UCSD-AML1 (cell line): ENCODE data around the gene RASGRP3.
"Not testable (repeated sequence)": the region's sequence is repeated elsewhere in the genome, so short reads cannot be mapped to it uniquely, and the experiment has no call there.

Experiments
- DNase-seq: peaks from one replicate; lab custom pipeline; 2025; ENCODE audit not compliant: unreplicated experiment; lab: John Stamatoyannopoulos, UW

Gene RASGRP3, protein sequence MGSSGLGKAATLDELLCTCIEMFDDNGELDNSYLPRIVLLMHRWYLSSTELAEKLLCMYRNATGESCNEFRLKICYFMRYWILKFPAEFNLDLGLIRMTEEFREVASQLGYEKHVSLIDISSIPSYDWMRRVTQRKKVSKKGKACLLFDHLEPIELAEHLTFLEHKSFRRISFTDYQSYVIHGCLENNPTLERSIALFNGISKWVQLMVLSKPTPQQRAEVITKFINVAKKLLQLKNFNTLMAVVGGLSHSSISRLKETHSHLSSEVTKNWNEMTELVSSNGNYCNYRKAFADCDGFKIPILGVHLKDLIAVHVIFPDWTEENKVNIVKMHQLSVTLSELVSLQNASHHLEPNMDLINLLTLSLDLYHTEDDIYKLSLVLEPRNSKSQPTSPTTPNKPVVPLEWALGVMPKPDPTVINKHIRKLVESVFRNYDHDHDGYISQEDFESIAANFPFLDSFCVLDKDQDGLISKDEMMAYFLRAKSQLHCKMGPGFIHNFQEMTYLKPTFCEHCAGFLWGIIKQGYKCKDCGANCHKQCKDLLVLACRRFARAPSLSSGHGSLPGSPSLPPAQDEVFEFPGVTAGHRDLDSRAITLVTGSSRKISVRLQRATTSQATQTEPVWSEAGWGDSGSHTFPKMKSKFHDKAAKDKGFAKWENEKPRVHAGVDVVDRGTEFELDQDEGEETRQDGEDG

GRCh38 chr2:33476131-33476792 is at the start of gene RASGRP3:
RASGRP3 (plus strand) TSS chr2:33476649; CDS start chr2:33515137, 38,488 bp downstream.
- peak; percentile 78 for DNase-seq

GRCh38 chr2:33426666-33427231 is 49.7 kb upstream of the RASGRP3 start:
- no peak for DNase-seq

- no peak for DNase-seq
Observed at GRCh38 chr2:33430077-33430476, 46.4 kb upstream of the RASGRP3 start.

- DNase-seq: no peak
Observed at GRCh38 chr2:33430856-33431255, 45.6 kb upstream of the RASGRP3 start.

- DNase-seq: no peak
Observed at GRCh38 chr2:33432871-33433270, 43.6 kb upstream of the RASGRP3 start.

DNA sequence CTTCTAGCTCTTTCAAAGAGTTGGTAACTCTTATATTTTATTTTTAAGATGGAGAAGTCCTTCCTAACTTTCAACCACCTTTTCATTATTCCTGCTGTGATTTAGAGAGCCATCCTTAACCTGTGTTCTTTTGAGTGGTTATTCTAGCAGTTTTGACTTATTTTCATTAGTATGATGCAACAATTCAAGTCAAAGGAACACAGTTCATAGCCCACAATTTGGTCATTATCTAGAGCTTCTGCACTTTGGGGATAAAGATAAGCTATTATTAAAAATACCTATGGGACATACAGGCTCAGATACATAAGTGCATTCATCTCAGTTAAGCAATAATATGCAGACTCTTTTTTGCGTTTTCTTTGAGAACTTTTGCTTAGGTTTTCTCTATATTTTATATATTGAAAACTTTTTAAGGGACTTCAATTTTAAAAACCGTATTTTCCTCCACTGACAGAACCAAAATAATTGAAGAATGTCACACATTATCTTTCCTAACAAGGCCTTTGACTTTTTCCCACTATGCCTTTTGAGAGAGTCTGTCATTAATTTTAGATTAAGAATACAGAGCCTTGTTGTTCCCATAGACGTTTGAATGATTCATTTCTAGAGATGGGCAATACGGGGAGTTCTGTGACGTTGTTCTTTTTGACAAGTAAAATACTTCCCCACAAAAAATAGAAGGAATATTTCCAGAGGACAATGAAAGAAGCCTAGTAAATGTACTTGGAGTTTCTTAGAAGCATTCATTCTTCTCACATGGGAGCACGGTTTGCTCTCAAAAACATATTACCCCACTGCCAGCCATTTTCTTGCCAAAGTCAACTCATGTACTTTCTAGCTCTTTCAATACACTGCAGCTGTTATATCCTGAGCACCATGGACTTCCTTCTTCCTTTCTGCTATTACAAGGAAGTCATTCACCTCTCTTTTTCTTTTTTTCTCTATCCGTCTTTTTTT is 42.9 kb upstream of the RASGRP3 start:
- no peak for DNase-seq

- DNase-seq: no peak
Observed at GRCh38 chr2:33435518-33435917, 40.9 kb upstream of the RASGRP3 start.

- DNase-seq: no peak
Observed at GRCh38 chr2:33436083-33436482, 40.4 kb upstream of the RASGRP3 start.

DNA sequence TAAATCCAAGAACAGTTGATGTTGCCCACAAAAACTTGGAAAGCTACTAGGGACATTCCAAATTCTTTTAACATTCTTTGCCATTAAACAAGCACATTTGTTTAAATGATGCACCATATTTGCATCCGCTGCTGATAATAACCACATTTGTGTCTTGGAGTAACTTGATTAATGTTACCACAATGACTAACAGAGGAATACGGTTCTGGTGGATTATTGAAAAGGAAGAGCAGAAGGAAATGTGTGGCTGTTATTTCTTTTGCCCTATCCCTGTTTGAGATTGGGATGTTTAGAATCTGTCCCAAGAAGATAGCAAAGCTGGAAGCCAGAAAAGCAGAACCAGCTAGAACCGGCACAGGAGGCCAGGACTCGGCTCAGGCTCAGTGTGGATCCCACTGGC is 39.2 kb upstream of the RASGRP3 start:
- peak; percentile 50 for DNase-seq

- no peak for DNase-seq
Observed at GRCh38 chr2:33437815-33438214, 38.6 kb upstream of the RASGRP3 start.

DNA sequence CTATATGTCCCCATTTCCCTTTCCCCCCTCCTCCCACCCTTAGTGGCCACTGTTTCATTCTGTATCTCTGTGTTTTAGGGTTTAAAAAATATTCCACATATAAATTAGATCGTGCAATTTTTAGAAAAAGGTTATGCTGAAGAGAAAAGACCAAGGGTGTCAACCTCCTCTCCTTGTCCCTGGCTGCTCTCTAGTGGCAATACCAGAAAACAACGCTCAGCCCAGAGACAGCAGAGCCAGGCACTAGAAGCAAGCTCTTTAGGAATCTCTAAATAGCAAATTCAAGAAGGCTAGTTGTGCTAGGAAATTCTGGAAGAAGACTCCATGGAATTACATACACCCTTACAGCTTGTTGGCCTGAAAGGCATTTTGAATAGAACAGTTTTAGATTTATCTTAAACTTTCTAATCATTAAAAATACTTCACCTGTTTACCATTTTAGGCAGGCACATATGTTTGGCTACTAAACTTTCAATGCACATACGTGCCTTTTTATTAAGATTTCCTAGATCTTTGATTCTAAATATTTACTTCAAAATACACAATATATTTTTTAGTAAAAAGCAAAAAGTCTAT is 35.1 kb upstream of the RASGRP3 start:
- peak; percentile 55 for DNase-seq

DNA sequence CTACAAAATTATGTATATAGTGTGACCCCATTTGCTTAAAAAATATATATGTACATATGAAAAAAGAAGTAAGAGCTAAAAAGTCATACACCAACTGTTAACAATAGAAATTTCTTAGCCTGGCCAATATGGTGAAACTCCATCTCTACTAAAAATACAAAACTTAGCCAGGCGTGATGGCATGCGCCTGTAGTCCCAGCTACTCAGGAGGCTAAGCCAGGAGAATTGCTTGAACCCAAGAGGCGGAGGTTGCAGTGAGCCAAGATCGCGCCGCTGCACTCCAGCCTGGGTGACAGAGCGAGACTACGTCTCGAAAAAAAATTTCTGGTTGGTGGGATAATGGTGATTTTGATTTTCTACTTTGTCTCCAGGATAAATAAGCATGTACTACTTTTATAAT is 34.4 kb upstream of the RASGRP3 start:
- not testable (repeated sequence) for DNase-seq

- DNase-seq: no peak
Observed at GRCh38 chr2:33442528-33443079, 33.8 kb upstream of the RASGRP3 start.

DNA sequence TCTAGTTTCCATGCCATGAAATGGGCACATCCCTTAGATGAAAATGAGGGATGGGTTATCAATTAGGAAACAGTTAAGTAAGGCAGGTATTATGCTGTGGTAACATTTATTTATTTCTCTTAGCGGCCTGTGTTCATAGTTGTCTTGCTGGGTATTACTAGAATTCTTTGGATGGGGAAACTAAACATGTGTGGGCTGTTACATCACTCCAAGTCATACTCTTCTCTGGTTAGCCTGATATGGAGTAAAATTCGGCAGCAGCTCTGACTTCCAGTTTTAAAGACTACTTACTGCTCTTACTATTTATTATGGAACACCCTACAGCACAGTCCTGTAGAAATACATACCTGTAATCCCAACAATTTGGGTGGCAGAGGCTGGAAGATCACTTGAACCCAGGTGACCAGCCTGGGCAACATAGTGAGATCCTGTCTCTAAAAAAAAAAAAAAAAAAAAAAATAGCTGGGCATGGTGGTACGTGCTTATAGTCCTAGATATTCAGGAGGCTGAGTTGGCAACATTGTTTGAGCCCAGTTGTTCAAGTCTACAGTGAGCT is 33.1 kb upstream of the RASGRP3 start:
- DNase-seq: no peak

GRCh38 chr2:33444967-33445366 is 31.5 kb upstream of the RASGRP3 start:
- DNase-seq: no peak

GRCh38 chr2:33448220-33448899 is 28.1 kb upstream of the RASGRP3 start:
- DNase-seq: no peak

- DNase-seq: no peak
Observed at GRCh38 chr2:33451214-33451613, 25.2 kb upstream of the RASGRP3 start.

GRCh38 chr2:33451825-33452224 is 24.6 kb upstream of the RASGRP3 start:
- DNase-seq: no peak

DNA sequence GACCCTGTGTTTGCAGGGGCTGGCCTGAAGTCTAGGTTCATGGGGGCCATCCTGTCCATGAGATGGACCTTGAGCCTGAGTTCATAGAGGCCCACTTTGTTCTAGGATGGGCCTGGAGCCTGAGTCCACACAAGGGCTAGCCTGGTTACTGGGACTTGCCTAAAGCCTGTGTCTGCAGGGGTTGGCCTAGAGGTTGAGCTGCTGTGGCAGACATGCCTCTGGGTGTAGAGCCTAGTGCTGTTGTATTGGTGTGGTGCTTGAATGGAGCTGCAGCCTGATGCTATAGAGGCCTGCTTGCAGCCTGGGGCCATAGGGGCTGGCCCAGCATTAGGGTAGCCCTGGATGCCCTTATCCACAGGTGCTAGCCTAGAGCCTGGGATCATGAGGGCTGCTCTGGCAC is 23.9 kb upstream of the RASGRP3 start:
- no peak for DNase-seq
